ENCODE data around the gene C1orf185. TPM values are rescaled to one million over a fixed set of nuclear protein-coding genes. Genes with fewer than 3 reads are reported as not detected.
"Not testable (repeated sequence)": the region's sequence is repeated elsewhere in the genome, so short reads cannot be mapped to it uniquely, and the experiment has no call there.

The C1orf185 gene
- total RNA-seq, 2 donors from 2014 or later = not detected

- Histone ChIP-seq H3K4me1 (no peaks in the 10 kb centered on the region), H3K27me3 (no peaks in the 10 kb centered on the region), H3K27ac (no peak overlapping the region), H3K9me3 (peaks cover 0 to 8% (median 0%) of the 10 kb centered on the region in 3 donors), H3K36me3 (replicated peaks in 1 of 2; ENCODE audit: insufficient read depth in 1 of 2, low read depth in 2 of 2) (no peaks in the 10 kb centered on the region), H3K4me3 (no peak overlapping the region)
- intact Hi-C loops (cut with DNase I) = no loop called here
- WGBS, 2 donors = 92 to 95% methylated on average over 1 of the region's 1 CpG
- ATAC-seq (no peak), DNase-seq (no peak)
- TF ChIP-seq CTCF (IDR thresholded peaks at IDR 0.05) = no peak
These were observed 52.7 kb downstream of the C1orf185 start for GRCh38 chr1:51154776-51155175.

GRCh38 chr1:51156752-51157151, 54.7 kb downstream of the C1orf185 start:
- Histone ChIP-seq H3K4me3 (no peak overlapping the region), H3K36me3 (replicated peaks in 1 of 2; ENCODE audit: insufficient read depth in 1 of 2, low read depth in 2 of 2) (no peaks in the 10 kb centered on the region), H3K4me1 (no peaks in the 10 kb centered on the region), H3K9me3 (peaks cover 0 to 8% (median 0%) of the 10 kb centered on the region in 3 donors), H3K27ac (no peak overlapping the region), H3K27me3 (no peaks in the 10 kb centered on the region)
- ATAC-seq (no peak), DNase-seq (no peak)
- 76 to 78% methylated on average over 1 of the region's 1 CpG for WGBS, 2 donors
- intact Hi-C loops (cut with DNase I) = no loop called here
- TF ChIP-seq CTCF (IDR thresholded peaks at IDR 0.05) (no peak), POLR2A (IDR thresholded peaks at IDR 0.05) (no peak)

GRCh38 chr1:51157395-51157794, 55.4 kb downstream of the C1orf185 start:
- no peaks in the 10 kb centered on the region for H3K27me3 ChIP-seq
- ATAC-seq = no peak
- H3K4me3 ChIP-seq = no peak overlapping the region
- H3K9me3 ChIP-seq = peaks cover 0 to 8% (median 0%) of the 10 kb centered on the region in 3 donors
- H3K36me3 ChIP-seq (replicated peaks in 1 of 2; ENCODE audit: insufficient read depth in 1 of 2, low read depth in 2 of 2) = no peaks in the 10 kb centered on the region
- no peak overlapping the region for H3K27ac ChIP-seq
- no peak for DNase-seq
- intact Hi-C loops (cut with DNase I) = no loop called here
- TF ChIP-seq CTCF (IDR thresholded peaks at IDR 0.05) = no peak
- TF ChIP-seq POLR2A (IDR thresholded peaks at IDR 0.05) = no peak
- H3K4me1 ChIP-seq = no peaks in the 10 kb centered on the region
- WGBS, 2 donors = 74 to 83% methylated on average over 4 of the region's 4 CpGs

GRCh38 chr1:51158263-51158662, 56.2 kb downstream of the C1orf185 start:
- Histone ChIP-seq H3K27me3 (no peaks in the 10 kb centered on the region), H3K4me1 (no peaks in the 10 kb centered on the region), H3K9me3 (peaks cover 0 to 8% (median 0%) of the 10 kb centered on the region in 3 donors), H3K36me3 (replicated peaks in 1 of 2; ENCODE audit: insufficient read depth in 1 of 2, low read depth in 2 of 2) (no peaks in the 10 kb centered on the region), H3K27ac (no peak overlapping the region), H3K4me3 (no peak overlapping the region)
- DNase-seq (no peak), ATAC-seq (no peak)
- TF ChIP-seq POLR2A (IDR thresholded peaks at IDR 0.05) = no peak
- TF ChIP-seq CTCF (IDR thresholded peaks at IDR 0.05) = no peak
- intact Hi-C loops (cut with DNase I) = no loop called here
- 93 to 97% methylated on average over 4 of the region's 4 CpGs for WGBS, 2 donors

- H3K27me3 ChIP-seq; ATAC-seq; H3K36me3 ChIP-seq (replicated peaks in 1 of 2; ENCODE audit: insufficient read depth in 1 of 2, low read depth in 2 of 2); H3K4me3 ChIP-seq; H3K9me3 ChIP-seq; H3K27ac ChIP-seq; H3K4me1 ChIP-seq; intact Hi-C loops (cut with DNase I); DNase-seq: not testable (repeated sequence)
- 68 to 86% methylated on average over 5 of the region's 5 CpGs for WGBS, 2 donors
These were observed 60.5 kb downstream of the C1orf185 start for GRCh38 chr1:51162560-51162959.

Measured in body of pancreas (tissue), 4 donors.